ENCODE results near the gene LLGL1. TPM values are rescaled to one million over a fixed set of nuclear protein-coding genes. Genes with fewer than 3 reads are reported as not detected.

LLGL1 gene
- total RNA-seq, 1 donor from 2014 or later: 99.3 TPM

GRCh38 chr17:18179804-18180203 lies 45.6 kb upstream of the LLGL1 start:
- Mint-ChIP-seq H3K36me3 (ENCODE audit: low read depth) (peaks cover under 1% of the 10 kb centered on the region), H3K4me1 (peaks cover 24% of the 10 kb centered on the region), H3K9me3 (no peaks in the 10 kb centered on the region), H3K27me3 (ENCODE audit: low read depth) (peaks cover 3% of the 10 kb centered on the region), H3K27ac (ENCODE audit: unreplicated experiment) (no peak overlapping the region), H3K4me3 (peak overlapping the region; percentile 72)
- no peak for TF ChIP-seq CTCF (conservative IDR thresholded peaks at IDR 0.05)
- DNase-seq (ENCODE audit: low read depth, low spot score): no peak

GRCh38 chr17:18181358-18181757 lies 44.1 kb upstream of the LLGL1 start:
- peak overlapping the region; percentile 98 for H3K4me3 Mint-ChIP-seq
- H3K27ac Mint-ChIP-seq (ENCODE audit: unreplicated experiment): no peak overlapping the region
- no peak for DNase-seq (ENCODE audit: low read depth, low spot score)
- peaks cover 39% of the 10 kb centered on the region for H3K4me1 Mint-ChIP-seq
- no peak for TF ChIP-seq CTCF (conservative IDR thresholded peaks at IDR 0.05)
- H3K36me3 Mint-ChIP-seq (ENCODE audit: low read depth): peaks cover 2% of the 10 kb centered on the region
- H3K27me3 Mint-ChIP-seq (ENCODE audit: low read depth): peaks cover 3% of the 10 kb centered on the region
- no peaks in the 10 kb centered on the region for H3K9me3 Mint-ChIP-seq

- H3K4me1 Mint-ChIP-seq: peaks cover 49% of the 10 kb centered on the region
- no peak for TF ChIP-seq CTCF (conservative IDR thresholded peaks at IDR 0.05)
- peaks cover 3% of the 10 kb centered on the region for H3K27me3 Mint-ChIP-seq (ENCODE audit: low read depth)
- H3K36me3 Mint-ChIP-seq (ENCODE audit: low read depth): peaks cover 2% of the 10 kb centered on the region
- peak overlapping the region; percentile 98 for H3K4me3 Mint-ChIP-seq
- no peak for DNase-seq (ENCODE audit: low read depth, low spot score)
- H3K9me3 Mint-ChIP-seq: no peaks in the 10 kb centered on the region
- peak overlapping the region; percentile 99 for H3K27ac Mint-ChIP-seq (ENCODE audit: unreplicated experiment)
These were observed 43.1 kb upstream of the LLGL1 start for GRCh38 chr17:18182110-18182977.

- DNase-seq (ENCODE audit: low read depth, low spot score): peak; percentile 65
- H3K4me1 Mint-ChIP-seq: peaks cover 51% of the 10 kb centered on the region
- H3K27me3 Mint-ChIP-seq (ENCODE audit: low read depth): peaks cover 3% of the 10 kb centered on the region
- H3K27ac Mint-ChIP-seq (ENCODE audit: unreplicated experiment): peak overlapping the region; percentile 99
- peaks cover 2% of the 10 kb centered on the region for H3K36me3 Mint-ChIP-seq (ENCODE audit: low read depth)
- H3K4me3 Mint-ChIP-seq: peak overlapping the region; percentile 98
- no peaks in the 10 kb centered on the region for H3K9me3 Mint-ChIP-seq
- TF ChIP-seq CTCF (conservative IDR thresholded peaks at IDR 0.05): no peak
These were observed 42.5 kb upstream of the LLGL1 start for GRCh38 chr17:18182978-18183333.

- Mint-ChIP-seq H3K9me3 (no peaks in the 10 kb centered on the region), H3K4me3 (peak within 1 kb of the TSS; percentile 98), H3K36me3 (ENCODE audit: low read depth) (peaks cover 4% of the 10 kb centered on the region), H3K27me3 (ENCODE audit: low read depth) (peaks cover 3% of the 10 kb centered on the region), H3K4me1 (peaks cover 57% of the 10 kb centered on the region), H3K27ac (ENCODE audit: unreplicated experiment) (peak within 1 kb of the TSS; percentile 99)
- peak; percentile 57 for TF ChIP-seq CTCF (conservative IDR thresholded peaks at IDR 0.05)
- DNase-seq (ENCODE audit: low read depth, low spot score): peak; percentile 96
These were observed 41.9 kb upstream of the LLGL1 start, which contains the start of gene ALKBH5 for GRCh38 chr17:18183334-18184142. Gene ALKBH5 (plus strand): TSS chr17:18183828. CDS start chr17:18184244, 416 bp downstream.

All from neural crest cell (in vitro differentiated cells).